IPS-NIHi11 (cell line): ENCODE results near the gene GABPB1.

Source experiments
- DNase-seq: peaks from one replicate; pipeline ENCODE4 v3.0.0; 2012; ENCODE audit warnings: mixed read lengths, low spot score

The GABPB1 gene

GRCh38 chr15:50241684-50242450, 113.1 kb downstream of the GABPB1 start:
- DNase-seq: no peak

GRCh38 chr15:50238255-50238654, 116.7 kb downstream of the GABPB1 start:
- DNase-seq: no peak

- DNase-seq: no peak
Observed at GRCh38 chr15:50236433-50236832, 118.6 kb downstream of the GABPB1 start.

GRCh38 chr15:50235794-50236193, 119.2 kb downstream of the GABPB1 start:
- DNase-seq: no peak

- no peak for DNase-seq
Observed at GRCh38 chr15:50234764-50235163, 120.2 kb downstream of the GABPB1 start.

GRCh38 chr15:50233192-50233736, 121.7 kb downstream of the GABPB1 start:
- DNase-seq: no peak

GRCh38 chr15:50232791-50233190, 122.2 kb downstream of the GABPB1 start:
- DNase-seq: no peak

GRCh38 chr15:50231761-50232160, 123.2 kb downstream of the GABPB1 start:
- DNase-seq: no peak

- DNase-seq: no peak
Observed at GRCh38 chr15:50229336-50229735, 125.7 kb downstream of the GABPB1 start.

GRCh38 chr15:50228866-50229265, 126.1 kb downstream of the GABPB1 start:
- no peak for DNase-seq

GRCh38 chr15:50227076-50227475, 127.9 kb downstream of the GABPB1 start:
- no peak for DNase-seq

- no peak for DNase-seq
Observed at GRCh38 chr15:50225938-50226337, 129.1 kb downstream of the GABPB1 start.
